Measurements from ENCODE around the gene TOR4A.

- TF ChIP-seq TAF1 (IDR thresholded peaks at IDR 0.05; ENCODE audit: borderline replicate concordance, insufficient read depth, low read length) = no peak
- TF ChIP-seq POLR2AphosphoS5 (IDR thresholded peaks at IDR 0.05; ENCODE audit: low read depth, low read length) = no peak
- TF ChIP-seq FOXP2 (optimal IDR thresholded peaks at IDR 0.05; ENCODE audit: borderline replicate concordance, extremely low read depth, extremely low read length, insufficient read depth) = no peak
- TF ChIP-seq SIN3A (IDR thresholded peaks at IDR 0.05; ENCODE audit: borderline replicate concordance, insufficient read depth, low read length) = no peak
- TF ChIP-seq REST (IDR thresholded peaks at IDR 0.05; ENCODE audit: insufficient read depth in 1 of 2, low read depth in 2 of 2, low read length in 2 of 2) = no peak
Measured at GRCh38 chr9:137235424-137236237, 41.9 kb upstream of the TOR4A start.

All from PFSK-1 (cell line).